Measurements from ENCODE around the gene SCAMP5.

Gene SCAMP5, protein sequence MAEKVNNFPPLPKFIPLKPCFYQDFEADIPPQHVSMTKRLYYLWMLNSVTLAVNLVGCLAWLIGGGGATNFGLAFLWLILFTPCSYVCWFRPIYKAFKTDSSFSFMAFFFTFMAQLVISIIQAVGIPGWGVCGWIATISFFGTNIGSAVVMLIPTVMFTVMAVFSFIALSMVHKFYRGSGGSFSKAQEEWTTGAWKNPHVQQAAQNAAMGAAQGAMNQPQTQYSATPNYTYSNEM

DNA sequence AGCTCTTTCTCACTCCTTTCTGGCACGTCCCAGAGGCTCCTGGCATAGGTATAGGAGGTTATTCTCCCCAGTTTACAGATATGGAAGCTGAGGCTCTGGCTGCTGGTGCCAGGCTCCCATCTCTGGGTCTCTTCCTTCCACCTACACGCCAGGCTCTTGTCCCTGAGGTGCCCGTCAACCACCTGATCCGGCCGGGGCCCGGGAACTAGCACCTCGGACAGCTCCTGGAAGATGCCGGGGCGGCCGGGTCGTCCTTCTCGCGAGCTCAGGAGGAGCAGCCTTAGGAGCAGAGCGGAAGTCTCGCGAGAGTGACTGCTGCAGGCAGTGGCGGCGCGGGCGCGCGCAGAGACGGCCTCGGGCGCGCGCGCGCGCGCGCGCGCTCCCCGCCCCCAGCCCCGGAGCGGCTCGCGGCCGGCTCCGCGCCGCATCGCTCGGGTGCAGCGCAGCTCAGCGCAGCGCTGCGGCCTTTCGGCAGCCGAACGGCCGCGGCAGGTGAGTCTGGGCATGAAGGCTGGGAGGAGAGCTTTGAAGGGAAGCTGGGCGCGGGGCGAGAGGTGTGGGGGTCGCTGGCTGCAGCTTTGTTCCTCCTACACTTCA, at the start of gene SCAMP5:
Gene SCAMP5 (plus strand): TSS at position 382 of the 597 bp plus-strand sequence. CDS start 16,277 bp downstream, outside the sequence.
- peak; percentile 81 for DNase-seq

- peak; percentile 21 for DNase-seq
Observed at GRCh38 chr15:74950078-74950908, 45.1 kb upstream of the SCAMP5 start.

GRCh38 chr15:74951006-74951405, 44.4 kb upstream of the SCAMP5 start:
- DNase-seq = no peak

GRCh38 chr15:74954515-74954914, 40.8 kb upstream of the SCAMP5 start:
- no peak for DNase-seq

DNA sequence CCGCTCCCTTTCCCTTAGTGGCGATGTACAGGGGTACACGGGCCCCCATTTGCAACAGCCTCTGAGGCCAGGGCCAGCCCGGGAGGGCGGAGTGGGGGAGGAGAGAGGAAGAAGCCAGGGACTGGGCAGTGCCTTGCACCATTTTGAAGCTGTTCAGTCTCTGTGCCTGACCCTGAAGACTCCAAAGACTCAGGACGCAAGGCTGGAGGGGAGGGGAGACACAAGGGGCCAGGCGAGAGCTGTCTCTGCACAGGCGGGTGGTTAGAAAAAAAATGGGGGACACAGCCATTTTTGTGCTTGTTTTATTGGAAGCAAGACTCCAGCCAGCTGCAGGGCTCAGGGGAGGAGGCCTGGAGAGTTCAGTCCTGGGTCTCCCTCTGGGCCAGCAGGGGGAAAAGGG, 40.3 kb upstream of the SCAMP5 start:
- no peak for DNase-seq

GRCh38 chr15:74955796-74956647, 39.3 kb upstream of the SCAMP5 start:
- DNase-seq = peak; percentile 26

DNA sequence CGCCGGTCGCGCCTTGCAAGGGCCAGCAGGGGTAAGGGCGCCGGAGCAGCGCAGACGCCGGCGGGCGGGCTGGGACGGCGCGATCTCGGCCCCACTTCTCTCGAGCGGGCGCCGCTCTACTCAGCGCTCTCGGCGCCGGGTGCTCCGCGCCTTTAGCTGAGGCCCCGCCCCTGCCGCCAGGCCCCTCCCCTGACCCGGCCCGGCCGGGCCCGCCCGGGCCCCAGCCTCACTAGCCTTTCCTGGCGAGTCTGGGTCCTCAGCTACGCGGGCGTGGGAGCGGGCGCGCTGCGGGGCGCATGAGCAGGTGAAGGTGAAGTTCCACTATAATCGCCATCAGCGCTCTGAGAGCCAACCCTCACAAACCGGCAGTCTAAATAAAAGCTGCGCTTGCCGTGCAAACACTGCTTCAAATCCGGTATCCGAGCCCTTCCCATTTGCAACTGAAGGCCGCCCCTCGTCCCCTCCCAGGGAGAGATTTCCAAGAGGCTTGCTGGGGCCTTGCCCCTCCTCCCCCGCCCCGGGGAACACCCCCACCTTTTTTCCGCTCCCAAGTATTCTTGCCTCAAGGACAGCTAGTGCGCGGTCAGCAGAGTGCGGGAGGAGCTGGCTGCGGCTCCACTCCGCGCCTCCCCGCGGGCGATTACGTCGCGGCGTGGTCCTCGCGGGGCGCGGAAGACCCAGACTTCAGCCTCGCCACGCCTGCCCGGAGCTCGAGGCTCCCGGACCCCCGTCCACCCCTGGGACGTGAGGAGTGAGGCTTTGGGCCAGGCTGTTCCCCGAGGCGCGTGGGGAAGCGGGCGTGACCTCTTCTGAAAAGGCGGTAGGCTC, 38.5 kb upstream of the SCAMP5 start, which contains the start of gene RPP25:
Gene RPP25 (minus strand): TSS at position 125 of the 828 bp plus-strand sequence. CDS start 189 bp downstream, outside the sequence.
- DNase-seq = peak; percentile 32

- no peak for DNase-seq
Observed at GRCh38 chr15:74957476-74958035, 37.8 kb upstream of the SCAMP5 start.

DNA sequence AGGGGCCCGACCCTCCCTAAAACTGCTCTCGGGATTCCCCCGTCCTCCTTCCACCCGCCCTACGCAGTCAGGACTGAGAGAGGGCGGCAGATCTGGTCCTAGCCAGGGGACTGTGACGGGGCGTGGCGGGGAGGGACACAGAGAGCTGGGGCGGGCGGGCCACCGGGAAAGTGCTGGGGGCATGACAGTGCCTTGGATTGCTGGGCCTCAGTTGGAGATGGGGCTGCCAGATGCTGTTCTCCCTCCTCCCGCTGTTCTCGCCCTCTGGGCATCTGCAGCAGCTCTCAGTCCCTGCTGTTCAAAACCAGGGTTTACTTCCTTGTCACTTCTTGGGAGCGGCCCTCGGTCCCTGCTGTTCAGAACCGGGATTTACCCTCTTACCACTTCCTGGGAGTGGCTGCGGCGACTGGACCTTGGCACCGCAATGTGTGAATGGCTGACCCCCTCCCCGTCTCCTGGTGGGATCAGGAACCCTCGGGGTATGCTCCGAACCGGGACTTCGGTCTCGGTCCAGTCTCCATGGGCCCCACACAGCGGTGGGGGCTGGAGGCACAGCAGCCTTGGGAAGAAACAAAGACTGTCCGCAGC, 36.9 kb upstream of the SCAMP5 start:
- no peak for DNase-seq

DNA sequence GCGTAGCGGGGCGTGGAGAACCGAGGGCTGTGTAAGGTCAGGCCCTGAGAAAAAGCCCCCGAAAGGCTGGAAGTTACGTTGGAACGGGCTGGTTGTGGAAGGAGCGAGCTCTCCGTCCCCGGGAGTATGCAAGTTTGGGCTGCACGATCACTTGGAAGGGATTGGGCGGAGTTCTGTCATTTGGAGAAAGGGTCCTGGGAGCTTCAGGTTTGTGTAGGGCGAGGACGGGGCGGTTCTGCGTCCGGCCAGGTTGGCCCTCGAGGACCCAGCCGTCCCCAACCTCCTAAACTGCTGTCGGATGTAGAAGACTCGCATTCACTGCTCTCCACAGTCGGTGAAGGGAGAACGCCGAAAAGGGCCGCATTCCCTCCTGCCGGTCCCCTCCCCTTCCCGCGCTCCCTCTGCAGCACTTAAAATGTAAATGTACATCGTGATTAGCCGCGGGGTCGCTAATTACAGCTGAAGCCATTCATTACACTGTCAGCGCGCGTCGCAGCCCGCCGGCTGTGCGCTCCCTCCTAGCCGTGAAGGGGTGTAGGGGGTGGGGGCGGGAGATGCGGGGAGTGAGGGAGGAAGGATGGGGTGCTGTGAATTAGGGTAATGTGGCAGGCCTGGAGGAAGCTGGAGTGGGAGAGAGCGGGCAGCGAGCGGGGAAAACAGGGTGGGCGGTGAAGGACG, 36.3 kb upstream of the SCAMP5 start:
- no peak for DNase-seq

DNA sequence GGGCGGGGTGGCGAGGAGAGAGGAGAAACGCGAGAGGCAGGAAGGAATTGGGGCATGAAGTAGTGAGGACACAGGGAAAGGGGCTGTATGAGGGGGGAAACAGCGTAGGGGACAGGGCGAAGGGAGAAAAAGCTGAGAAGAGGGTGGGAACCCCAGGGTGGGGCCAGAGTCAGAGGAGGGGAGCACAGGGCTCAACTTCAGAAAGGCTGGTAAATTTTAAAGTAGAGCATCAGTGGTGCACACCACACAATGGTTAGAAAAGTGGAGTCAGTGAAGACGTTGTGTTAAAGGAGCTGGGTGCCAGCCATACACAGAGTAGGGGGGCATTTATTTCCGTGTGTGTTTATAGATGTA, 35.8 kb upstream of the SCAMP5 start:
- DNase-seq = no peak

DNA sequence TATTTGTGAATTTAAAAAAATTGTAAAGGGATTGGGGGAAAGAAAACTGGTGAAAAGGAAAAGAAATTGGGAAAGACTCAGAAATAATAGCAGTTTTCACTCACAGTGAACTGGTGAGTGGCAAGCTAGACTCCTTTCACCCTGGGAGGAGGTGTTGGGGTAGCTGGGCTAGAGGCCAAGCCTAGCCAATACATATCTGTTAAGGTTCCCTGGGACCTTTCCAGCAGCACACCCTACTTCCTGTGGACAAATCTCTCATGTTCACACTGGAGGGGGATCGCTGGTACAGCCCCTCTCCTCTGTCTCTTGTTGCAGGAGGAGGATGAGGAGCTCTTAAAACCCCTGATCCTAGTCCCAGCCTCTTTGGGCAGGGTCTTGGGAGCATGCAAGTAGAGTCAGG, 35.1 kb upstream of the SCAMP5 start:
- no peak for DNase-seq

GRCh38 chr15:74960995-74961588, 34.3 kb upstream of the SCAMP5 start:
- no peak for DNase-seq

- DNase-seq = no peak
Observed at GRCh38 chr15:74961616-74962015, 33.7 kb upstream of the SCAMP5 start.

- DNase-seq = no peak
Observed at GRCh38 chr15:74962219-74962618, 33.1 kb upstream of the SCAMP5 start.

- DNase-seq = no peak
Observed at GRCh38 chr15:74962671-74963070, 32.7 kb upstream of the SCAMP5 start.

DNA sequence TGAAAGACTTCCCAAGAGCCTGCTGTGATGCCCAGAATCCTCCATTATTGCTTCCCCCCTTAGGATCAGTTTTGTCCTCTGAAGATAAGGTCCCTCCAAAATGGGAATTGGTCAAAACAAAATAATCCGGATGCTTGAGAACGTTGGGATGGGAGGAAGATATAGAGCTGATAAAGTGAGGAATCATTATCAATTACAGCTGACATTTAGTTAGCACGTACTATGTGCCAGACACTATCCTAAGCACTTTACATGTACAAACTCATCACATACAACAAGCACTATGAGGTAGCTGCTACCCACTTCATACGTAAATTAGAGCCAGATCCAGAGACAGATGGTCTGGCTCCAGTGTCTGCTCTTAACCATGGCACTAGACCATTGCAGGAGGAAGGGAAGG, 32.1 kb upstream of the SCAMP5 start:
- DNase-seq = no peak

- DNase-seq = no peak
Observed at GRCh38 chr15:74964794-74965193, 30.6 kb upstream of the SCAMP5 start.

DNA sequence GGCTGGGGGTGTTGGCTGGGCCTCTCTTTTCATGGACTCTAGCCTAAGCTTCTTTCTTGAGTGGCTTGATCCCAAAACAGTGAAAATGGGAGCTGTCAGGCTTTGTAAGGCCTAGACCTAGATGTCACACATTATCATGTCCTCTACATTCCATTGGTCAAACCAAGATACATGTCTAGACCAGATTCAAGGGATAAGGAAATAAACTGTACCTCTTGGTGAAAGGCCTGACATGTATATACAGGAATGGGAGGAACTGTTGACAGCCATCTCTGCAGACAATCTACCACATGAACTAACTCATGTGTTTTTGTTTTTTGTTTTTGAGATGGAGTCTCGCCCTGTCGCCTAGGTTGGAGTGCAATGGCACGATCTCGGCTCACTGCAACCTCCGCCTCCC, 27.7 kb upstream of the SCAMP5 start:
- no peak for DNase-seq

DNA sequence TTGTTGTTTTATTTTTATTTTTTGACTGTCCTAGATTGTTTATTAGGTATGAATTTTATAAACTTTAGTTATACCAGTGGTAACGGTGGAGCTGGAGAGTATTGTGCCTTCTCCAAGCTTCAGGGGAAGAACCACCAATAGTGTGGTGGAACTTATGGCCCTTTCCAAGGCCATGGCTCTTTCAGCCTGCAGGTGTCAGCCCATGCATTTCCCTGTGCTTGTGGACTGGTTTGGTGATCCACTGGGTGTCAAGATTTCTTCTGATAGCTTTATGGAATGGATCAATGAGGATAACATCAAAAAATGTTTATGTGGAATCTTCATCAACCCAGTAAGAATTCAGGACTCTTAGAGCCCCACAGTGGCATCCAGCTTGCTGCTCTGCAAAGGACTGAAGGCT, 19.2 kb upstream of the SCAMP5 start:
- no peak for DNase-seq
